GM12864 (cell line): Measurements from ENCODE around the gene THRA.

Source experiments
- DNase-seq: peaks from one replicate; pipeline ENCODE4 v3.0.0-alpha.2; 2011; ENCODE audit warnings: low read depth
- H3K4me3 ChIP-seq: 2 replicates; pipeline ENCODE4 v1.5.1; 2011; ENCODE audit warnings: mild to moderate bottlenecking, low read depth, low read length, control low read depth
- TF ChIP-seq, protein P1 (sequence below): IDR thresholded peaks from 2 replicates; pipeline ENCODE4 v1.5.1; 2011; ENCODE audit warnings: low read depth, mild to moderate bottlenecking, moderate library complexity, low read length, control low read depth, inconsistent platforms; ENCODE audit errors: missing control alignments

THRA gene

DNA sequence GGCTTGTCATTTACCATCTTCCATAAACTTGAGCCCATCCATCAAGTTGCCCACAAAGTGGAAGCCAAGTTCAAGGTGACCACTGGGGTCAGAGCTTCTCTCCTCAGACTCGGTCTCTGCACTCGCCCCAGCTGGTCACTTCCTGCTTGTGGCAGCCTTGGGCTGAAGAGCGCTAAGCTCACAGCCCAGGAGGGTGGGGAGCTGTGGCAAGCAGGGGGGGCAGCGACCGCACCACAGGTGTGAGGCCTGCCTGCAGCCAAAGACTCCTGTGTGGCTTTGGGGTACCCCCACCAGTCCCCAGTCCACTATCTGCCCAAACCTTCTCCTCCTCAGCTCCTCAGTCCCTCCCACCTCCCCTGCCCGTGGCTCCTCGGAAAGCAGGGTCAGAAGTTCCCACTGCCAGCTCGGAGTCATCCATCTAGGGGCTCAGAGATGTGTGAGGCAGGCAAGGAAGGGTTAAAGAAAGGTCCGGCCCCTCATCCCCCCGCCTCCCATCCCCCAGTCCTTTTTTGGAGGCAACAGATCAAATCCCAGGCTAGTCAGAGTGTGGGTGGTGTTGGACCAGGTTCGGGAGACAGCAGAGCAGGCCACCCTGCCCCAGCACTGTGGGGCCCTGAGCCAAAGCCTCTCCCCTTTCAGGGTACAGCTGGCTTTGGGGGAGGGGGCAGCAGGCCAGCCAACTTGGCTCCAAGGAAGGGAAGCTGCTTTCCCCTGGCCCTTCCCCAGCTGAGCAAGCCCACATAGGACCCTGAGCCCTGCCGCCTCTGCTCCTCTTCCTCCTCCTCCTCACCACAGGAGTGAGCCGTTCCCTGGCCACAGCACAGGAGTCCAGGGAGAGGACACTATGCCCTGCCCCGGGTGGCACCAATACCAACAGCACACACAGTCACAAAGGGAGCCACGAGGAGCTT is 44.3 kb upstream of the THRA start:
- TF ChIP-seq, protein P1, sequence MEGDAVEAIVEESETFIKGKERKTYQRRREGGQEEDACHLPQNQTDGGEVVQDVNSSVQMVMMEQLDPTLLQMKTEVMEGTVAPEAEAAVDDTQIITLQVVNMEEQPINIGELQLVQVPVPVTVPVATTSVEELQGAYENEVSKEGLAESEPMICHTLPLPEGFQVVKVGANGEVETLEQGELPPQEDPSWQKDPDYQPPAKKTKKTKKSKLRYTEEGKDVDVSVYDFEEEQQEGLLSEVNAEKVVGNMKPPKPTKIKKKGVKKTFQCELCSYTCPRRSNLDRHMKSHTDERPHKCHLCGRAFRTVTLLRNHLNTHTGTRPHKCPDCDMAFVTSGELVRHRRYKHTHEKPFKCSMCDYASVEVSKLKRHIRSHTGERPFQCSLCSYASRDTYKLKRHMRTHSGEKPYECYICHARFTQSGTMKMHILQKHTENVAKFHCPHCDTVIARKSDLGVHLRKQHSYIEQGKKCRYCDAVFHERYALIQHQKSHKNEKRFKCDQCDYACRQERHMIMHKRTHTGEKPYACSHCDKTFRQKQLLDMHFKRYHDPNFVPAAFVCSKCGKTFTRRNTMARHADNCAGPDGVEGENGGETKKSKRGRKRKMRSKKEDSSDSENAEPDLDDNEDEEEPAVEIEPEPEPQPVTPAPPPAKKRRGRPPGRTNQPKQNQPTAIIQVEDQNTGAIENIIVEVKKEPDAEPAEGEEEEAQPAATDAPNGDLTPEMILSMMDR: no peak
- no peak overlapping the region for H3K4me3 ChIP-seq
- DNase-seq: no peak

- TF ChIP-seq, protein P1: no peak
- no peak for DNase-seq
- H3K4me3 ChIP-seq: no peak overlapping the region
These were observed 43.4 kb upstream of the THRA start for GRCh38 chr17:40019140-40019991.

GRCh38 chr17:40020146-40020545 is 42.6 kb upstream of the THRA start:
- no peak for DNase-seq
- TF ChIP-seq, protein P1: no peak
- no peak overlapping the region for H3K4me3 ChIP-seq

DNA sequence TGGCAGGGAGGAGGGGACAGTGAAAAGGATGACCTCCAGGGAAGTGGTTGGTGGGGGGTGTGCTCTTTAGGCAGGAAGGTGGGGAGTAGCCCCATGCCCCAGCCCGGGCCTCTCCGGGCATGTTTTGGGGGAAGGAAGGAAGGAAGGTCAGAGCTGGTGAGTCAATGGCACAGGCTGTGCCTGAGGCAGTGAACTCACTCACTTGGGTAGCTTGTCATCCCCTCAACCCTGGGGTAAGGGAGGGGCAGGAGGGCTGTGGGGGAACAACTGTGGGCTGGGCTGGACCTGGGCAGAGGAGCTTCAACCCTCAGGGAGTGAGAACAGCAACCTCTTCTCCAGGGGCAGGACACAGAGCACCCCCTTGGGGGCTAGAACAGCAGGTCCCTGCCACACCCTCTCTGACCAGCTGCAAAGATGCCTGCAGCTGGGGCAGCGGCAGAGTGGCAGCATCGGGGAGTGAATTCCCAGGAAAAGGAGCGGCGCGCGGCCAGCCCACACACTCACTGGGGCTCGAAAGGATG is 41.3 kb upstream of the THRA start:
- TF ChIP-seq, protein P1: no peak
- no peak for DNase-seq
- H3K4me3 ChIP-seq: no peak overlapping the region

DNA sequence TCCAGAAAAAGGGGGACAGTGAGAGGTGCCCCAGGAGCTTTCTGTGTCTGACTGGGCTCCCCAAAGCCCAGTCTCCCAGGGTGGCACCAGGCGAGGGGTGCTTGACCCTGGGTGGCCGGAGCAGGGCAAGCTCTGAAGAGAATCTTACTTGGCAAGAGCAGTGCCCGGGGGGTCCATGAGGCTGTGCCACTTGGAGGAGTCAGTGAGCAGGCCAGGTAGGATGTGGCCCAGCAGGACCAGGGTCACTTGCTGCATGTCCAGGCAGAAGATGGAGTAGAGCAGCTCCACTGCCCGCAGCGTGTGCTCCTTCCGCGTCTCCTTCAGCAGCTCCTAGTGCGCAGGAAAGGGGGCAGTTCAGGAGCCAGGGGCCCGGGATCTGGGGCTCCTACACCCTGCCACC is 40.3 kb upstream of the THRA start:
- no peak for DNase-seq
- TF ChIP-seq, protein P1: no peak
- H3K4me3 ChIP-seq: no peak overlapping the region

GRCh38 chr17:40022961-40023541 is 39.7 kb upstream of the THRA start:
- DNase-seq: no peak
- H3K4me3 ChIP-seq: no peak overlapping the region

More at GRCh38 chr17:40022961-40023541, 39.7 kb upstream of the THRA start:
- TF ChIP-seq, protein P1: no peak
